GM10847 (cell line): ENCODE data around the gene AFMID.
A peak's percentile ranks its signal among the peaks of the same experiment; 100 is the strongest.

Experiments used
- POLR2A ChIP-seq: IDR thresholded peaks from 2 replicates; pipeline ENCODE4 v1.6.1; 2011; ENCODE audit not compliant: insufficient read length; ENCODE audit errors: extremely low read depth

The AFMID gene

DNA sequence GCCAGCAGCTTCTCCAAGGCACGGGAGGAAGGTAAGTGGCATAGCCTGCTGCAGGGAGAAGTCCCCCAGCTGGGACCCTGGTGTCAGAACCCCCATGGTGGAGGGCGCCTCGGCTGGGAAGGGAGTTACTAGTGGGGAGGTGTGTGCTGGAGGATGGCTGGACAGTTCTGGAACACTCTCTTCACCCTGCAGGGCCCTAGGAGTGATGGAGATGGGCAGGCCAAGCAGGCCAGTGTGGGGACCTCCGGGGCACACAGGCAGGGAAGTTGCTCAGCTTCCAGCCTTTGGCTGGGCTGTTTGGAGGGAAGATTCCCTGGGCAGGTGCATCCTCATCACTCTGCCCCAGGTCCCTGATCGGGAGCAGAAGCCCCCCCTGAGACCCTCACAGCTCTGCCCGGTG is 40.3 kb upstream of the AFMID start:
- no peak for TF ChIP-seq POLR2A

DNA sequence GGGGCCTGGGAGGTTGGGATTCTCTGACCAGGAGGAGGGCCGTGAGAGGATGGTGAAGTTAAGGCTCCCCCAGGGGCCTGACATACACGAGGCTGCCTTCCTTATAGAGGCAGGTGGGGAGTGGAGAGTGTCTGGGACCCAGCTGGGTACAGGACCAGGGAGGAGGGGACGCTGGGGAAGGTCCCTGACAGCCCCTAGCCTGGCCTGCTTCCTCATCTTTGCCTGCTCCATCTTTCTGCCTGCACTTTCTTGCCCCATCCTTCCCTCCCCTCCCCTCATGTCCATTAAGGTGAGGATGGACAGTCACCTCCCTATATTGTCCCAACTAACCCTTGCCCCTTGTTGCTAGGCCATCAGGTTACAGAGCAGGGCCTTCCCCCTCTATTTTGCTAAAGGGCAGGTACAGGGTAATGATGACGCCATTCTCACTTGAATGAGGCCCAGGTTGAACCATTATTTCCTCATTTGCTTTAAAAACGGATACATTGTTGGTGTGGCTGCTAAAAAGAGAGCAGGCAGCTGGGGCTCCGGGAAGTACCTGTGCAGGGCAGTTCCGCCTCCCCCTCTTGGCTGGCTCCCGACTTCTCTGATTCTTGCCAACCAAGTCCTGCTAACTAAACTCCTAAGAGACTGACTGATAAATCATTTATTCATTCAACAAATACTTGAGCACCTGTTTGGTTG is 39.7 kb upstream of the AFMID start:
- peak; percentile 21 for TF ChIP-seq POLR2A

DNA sequence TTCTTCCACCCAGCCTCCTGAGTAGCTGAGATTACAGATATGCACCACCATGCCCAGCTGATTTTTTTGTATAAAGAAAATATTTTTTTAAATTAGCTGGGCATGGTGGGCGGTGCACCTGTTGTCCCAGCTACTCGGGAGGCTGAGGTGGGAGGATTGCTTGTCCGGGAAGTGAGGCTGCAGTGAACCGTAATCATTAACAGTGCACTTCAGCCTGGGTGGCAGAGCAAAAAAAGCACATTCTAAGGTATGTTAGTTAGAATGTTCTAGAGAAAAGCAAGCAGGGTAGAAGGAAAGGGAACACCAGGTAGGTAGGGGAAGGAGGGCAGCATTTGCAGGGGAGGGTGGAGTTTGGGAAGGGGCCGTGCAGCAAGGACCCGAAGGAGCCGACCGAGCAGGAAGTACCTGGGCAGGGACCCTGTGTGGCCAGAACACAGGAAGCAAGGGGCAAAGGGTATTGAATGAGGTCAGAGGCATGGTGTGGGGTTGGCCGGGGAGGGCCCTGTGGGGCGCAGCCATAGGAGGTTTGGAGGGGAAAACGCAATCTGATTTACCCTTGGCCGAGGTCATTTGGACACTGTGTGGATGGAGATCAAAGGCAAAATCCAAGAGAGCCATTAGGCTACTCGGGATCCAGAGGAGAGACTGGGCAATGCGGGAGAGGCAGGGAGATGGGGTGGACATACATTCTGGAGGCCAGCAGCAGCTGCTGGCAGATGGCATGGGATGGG is 38.7 kb upstream of the AFMID start:
- TF ChIP-seq POLR2A: no peak

DNA sequence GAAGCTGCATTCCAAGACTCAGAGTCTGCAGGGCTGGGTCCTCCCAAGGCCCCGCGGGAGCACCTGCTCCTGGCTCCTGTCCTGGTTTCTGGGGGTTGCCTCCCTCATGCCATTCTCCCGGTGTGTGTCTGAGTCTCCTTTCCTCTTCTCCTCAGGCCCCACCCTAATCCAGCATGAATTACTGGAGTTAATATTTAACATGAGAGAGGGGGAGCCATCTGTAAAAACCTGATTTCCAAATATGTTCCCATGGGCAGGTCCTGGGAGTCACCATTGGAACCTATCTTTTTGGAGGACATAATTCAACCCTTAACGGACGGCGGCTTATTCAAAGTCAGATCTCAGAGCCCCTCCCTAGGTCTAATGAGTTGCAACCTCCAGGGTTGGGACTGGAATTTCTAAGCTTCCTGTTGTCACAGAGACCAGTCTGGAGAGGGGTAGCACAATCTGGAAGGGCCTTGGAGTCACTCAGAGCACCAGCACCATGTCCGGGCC is 35.6 kb upstream of the AFMID start:
- TF ChIP-seq POLR2A: no peak

DNA sequence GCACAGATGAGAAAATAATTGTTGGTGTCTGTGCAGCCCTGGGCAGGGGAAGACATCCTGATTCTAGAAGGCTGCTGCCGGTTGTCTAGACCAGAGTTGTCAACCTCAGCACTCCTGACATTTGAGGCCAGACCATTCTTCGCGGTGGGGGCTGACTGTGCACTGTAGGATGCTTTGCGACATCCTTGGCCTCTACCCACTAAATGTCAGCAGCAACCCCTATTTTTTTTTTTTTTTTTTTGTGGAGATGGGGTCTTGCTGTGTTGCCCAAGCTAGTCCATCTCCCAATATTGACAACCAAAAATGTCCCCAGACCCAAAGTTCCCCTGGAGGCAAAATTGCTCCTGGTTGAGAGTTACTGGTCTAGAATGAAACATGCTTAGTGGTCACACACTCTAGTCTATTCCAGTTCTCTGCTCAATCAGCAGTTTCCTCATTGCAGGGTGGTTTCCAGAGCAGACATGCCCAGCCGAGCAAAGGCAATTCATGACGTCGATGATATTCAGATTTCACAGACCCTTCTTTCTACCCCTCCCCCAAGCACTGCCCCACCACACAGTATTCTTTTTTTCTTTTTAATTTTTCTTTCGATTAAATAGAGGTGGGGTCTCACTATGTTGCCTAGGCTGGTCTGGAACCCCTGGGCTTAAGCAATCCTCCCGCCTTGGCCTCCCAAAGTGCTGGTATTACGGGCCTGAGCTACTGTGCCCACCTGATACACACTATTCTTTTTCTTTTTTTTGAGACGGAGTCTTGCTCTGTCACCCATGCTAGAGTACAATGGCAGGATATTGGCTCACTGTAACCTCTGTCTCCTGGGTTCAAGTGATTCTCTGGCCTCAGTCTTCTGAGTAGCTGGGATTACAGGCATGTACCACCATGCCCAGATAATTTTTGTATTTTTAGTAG is 32.0 kb upstream of the AFMID start:
- TF ChIP-seq POLR2A: peak; percentile 22

DNA sequence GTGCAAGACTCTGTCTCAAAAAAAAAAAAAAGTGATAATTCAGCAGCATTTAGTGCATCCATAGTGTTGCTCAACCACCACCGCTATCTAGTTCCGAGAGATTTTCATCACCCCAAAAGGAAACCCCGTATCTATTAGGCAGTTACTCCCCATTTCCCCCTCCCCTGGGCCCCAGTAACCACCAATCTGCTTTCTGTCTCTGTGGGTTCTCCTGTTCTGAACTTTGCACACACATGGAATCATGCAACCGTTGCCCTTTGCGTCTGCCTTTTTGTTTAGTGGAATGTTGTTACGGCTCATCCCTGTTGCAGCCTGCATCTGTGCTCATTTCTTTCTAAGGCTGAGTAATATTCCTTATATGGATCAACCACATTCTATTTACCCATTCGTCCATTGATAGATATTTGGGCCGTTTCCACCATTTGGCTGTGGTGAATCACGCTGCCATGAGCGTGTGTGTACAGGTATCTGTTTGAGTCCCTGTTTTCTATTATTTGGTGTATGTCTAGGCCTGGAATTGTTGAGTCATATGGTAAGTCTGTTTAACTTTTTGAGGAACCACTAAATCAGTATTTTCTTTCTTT is 27.5 kb upstream of the AFMID start:
- TF ChIP-seq POLR2A: no peak

DNA sequence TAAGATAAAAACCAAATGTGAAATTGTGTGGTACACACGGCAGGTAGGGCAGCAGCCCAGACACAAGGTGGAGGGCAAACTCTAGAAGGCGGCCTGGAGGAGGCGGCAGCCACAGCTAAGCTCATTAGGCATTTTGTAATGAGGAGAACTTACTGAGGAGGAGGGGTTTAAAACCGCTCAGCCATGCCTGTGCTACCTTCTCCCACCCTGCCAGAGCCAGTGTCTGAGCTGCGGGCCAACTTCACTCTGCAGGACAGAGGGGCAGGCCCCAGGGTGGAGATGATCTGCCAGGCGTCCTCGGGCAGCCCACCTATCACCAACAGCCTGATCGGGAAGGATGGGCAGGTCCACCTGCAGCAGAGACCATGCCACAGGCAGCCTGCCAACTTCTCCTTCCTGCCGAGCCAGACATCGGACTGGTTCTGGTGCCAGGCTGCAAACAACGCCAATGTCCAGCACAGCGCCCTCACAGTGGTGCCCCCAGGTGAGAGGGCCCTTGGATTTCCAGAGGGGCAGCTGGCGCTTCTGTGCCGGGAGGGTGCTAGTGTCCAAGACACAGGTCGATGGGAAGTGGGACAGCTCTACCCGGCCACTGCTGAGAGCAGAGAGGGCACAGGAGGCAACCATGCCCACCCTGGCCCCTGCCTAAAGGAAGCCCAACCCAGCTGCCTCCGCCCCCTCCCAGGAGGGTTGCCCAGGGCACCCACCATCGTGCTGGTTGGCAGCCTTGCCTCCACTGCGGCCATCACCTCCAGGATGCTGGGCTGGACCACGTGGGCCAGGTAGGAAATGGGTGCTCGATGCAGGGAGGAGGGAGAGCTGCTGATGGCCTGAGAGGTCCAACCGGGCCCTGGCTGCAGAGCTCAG is 23.0 kb upstream of the AFMID start:
- no peak for TF ChIP-seq POLR2A

DNA sequence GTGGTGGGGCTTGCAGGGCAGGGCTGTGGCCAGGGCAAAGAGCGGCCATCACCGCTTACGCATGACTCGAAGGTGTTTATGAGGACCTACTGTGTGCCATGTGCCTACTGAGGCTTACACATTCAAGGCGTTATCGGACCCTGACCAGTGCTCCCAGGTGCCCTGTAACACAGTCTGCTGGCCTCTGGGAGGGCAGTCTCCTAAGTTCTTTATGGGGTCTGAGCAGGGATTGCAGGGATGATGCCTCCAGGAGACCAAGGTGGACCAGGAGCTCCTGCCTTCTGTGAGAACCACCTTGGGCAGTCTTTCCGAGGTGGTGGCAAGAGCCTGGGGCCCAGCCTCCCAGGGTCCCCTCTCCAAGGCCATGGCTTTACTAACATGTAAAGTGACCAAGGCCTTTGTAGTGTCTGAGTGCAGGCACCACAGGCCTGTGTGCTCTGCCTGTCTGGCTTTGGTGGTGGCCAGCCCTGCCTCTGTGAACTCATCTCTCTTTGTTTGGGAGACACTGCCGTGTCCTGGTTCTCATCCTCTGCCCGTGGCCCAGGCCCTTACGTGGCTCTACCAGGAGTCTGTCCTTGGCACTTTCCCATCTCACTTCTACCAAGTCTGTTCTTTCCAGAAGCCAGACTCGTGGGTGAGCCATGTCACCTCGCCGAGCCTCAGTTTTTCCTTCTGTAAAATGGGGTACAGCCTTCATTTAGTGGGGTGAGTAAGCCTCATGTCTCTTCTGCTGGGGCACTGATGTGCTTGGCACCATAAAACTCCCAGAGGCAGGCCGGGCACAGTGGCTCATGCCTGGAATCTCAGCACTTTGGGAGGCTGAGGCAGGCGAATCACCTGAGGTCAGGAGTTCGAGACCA is 22.2 kb upstream of the AFMID start:
- no peak for TF ChIP-seq POLR2A

DNA sequence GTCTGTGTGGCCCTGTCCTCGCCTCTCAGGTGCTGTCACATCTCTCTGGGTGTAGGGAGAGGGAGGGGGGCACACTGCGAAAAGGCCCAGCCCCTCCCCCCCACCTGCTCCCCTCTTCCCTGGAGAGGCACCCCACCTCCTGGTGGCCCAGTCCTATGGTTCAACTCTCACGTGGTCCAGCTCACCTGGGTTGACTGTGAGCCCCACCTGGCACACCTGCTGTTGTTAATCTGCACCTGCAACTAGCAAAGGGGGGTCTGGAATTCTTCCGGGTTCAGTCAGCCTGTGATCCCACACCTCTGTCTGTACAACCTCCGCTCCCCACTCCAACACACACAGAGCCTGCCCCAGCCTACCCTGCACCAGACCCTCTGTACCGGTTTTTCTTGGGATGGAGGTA is 20.7 kb upstream of the AFMID start:
- TF ChIP-seq POLR2A: no peak

DNA sequence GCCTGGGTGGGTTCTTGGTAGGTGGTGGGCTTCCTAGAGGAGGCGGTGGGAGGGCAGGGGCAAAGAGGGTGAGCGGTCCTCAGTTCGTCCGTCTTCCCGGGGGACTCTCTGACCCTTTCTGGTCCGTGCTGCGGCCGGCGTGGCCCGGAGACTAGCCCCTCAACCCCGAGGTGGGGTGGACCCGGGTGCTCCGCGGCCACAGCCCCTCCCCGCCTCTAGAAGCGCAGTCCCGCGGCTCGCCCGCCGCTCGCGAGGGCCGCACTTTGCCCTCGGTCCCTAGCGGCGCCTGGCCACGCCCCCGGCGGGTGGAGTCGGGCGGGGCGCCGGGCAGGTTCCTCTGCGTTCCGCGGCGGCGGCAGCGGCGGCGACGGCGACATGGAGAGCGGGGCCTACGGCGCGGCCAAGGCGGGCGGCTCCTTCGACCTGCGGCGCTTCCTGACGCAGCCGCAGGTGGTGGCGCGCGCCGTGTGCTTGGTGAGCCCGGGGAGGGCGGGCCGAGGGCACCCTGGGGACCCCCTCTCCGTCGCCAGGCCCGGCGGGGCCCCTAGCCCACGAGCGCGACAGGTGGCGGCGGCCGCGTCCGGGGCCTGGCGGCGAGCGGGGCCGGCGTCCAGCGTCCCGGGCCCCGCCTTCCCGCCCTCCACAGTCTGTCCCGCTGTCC is 18.8 kb upstream of the AFMID start, which contains the start of gene SYNGR2:
Gene SYNGR2, plus strand, starts transcription at position 340 of the 661 bp plus-strand sequence. Its CDS starts 36 bp downstream, at position 376.
- peak; percentile 83 for TF ChIP-seq POLR2A

DNA sequence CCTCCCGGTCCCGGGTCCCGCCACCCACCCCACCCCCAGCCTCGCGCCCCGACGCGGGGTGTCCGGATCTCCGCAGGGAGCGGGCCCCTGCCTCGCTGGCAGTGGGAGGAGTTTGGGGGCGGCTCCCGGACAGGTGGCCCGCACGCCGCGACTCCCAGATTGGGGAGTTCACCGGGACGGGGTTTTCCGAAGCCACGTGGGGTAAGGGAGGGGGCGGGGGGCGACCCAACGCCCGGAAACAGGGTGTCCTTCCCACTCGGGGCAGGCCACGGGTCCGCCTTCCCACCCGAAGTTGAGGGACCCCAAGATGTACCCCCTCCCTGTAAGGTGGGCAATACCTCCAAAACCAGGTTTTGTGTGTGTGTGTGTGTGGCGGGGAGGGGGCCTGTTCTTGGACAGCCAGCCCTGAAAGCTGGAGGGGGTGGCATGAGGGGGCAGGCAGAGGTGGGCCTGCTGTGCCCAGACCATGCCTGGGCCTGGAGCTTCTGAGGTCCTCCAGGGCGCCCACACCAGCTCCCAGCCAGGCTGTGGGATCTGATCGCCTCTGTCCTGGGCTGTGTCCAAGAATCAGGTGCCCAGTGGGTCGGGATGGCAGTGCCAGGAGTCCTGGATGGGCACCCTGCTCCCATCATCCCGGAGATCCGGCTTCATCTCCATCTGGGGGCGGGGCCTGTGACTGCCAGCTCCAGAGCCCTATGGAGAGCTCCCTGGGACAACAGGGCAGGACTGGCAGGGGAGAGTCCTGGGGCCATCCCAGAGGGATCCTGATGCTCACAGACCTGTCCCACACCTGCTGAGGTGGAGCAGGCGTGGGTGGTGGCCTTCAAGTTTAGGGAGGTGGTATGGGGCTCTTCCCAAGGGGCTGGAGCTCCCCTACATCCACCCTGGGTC is 18.0 kb upstream of the AFMID start:
- peak; percentile 10 for TF ChIP-seq POLR2A
